HepG2 (cell line): ENCODE data around the gene PRSS8. TPM values are rescaled to one million over a fixed set of nuclear protein-coding genes. Genes with fewer than 3 reads are reported as not detected.

Experiments
- ATF5 ChIP-seq: sonication (generic); formaldehyde crosslinking; IDR thresholded peaks from 2 replicates; pipeline ENCODE4 v1.4.0; 2020; ENCODE audit warnings: mild to moderate bottlenecking, low read depth, missing genetic modification reagents
- CEBPB ChIP-seq: IDR thresholded peaks from 2 replicates; pipeline ENCODE4 v1.6.1; 2011; ENCODE audit warnings: low read depth, low read length, improper control_type of control experiment, borderline replicate concordance
- KDM5A ChIP-seq: fragments of 200-600 bp; sonication (generic); IDR thresholded peaks from 2 replicates; pipeline ENCODE4 v1.7.0; 2018; ENCODE audit warnings: antibody characterized with exemption, mild to moderate bottlenecking, low read length, borderline replicate concordance
- NFKB2 ChIP-seq: sonication (generic); formaldehyde crosslinking; IDR thresholded peaks from 2 replicates; pipeline ENCODE4 v1.4.0; 2020; ENCODE audit warnings: missing genetic modification reagents, borderline replicate concordance
- PAX8 ChIP-seq: sonication (generic); formaldehyde crosslinking; IDR thresholded peaks from 2 replicates; pipeline ENCODE4 v1.8.0; 2022; ENCODE audit warnings: mild to moderate bottlenecking, missing genetic modification reagents, borderline replicate concordance
- PCBP1 ChIP-seq: fragments of 200-400 bp; formaldehyde crosslinking; IDR thresholded peaks from 2 replicates; pipeline ENCODE4 v1.6.1; 2017; ENCODE audit warnings: mild to moderate bottlenecking, low read depth, low read length, borderline replicate concordance
- TERF1 ChIP-seq: sonication (generic); formaldehyde crosslinking; IDR thresholded peaks from 2 replicates; pipeline ENCODE4 v1.8.0; 2022; ENCODE audit warnings: mild to moderate bottlenecking, missing genetic modification reagents, moderate library complexity
- XRCC5 ChIP-seq: fragments of 200-400 bp; formaldehyde crosslinking; optimal IDR thresholded peaks from 2 replicates; pipeline ENCODE3; 2017; ENCODE audit warnings: mild to moderate bottlenecking, low read length
- ZBTB8A ChIP-seq: sonication (generic); formaldehyde crosslinking; IDR thresholded peaks from 2 replicates; pipeline ENCODE4 v1.4.0; 2020; ENCODE audit warnings: mild to moderate bottlenecking, low read depth, missing genetic modification reagents, borderline replicate concordance
- ZHX1 ChIP-seq: sonication (generic); formaldehyde crosslinking; IDR thresholded peaks from 2 replicates; pipeline ENCODE4 v1.8.1; 2022; ENCODE audit warnings: low read depth, mild to moderate bottlenecking, missing genetic modification reagents
- ZNF101 ChIP-seq: sonication (generic); formaldehyde crosslinking; IDR thresholded peaks from 2 replicates; pipeline ENCODE4 v1.4.0; 2020; ENCODE audit warnings: mild to moderate bottlenecking, low read depth, missing genetic modification reagents, borderline replicate concordance
- ZNF34 ChIP-seq: sonication (generic); formaldehyde crosslinking; IDR thresholded peaks from 2 replicates; pipeline ENCODE4 v1.4.0; 2020; ENCODE audit warnings: mild to moderate bottlenecking, missing genetic modification reagents, borderline replicate concordance
- ZNF383 ChIP-seq: sonication (generic); formaldehyde crosslinking; IDR thresholded peaks from 2 replicates; pipeline ENCODE4 v1.4.0; 2020; ENCODE audit warnings: missing genetic modification reagents, mild to moderate bottlenecking, borderline replicate concordance
- ZNF546 ChIP-seq: sonication (generic); formaldehyde crosslinking; conservative IDR thresholded peaks from 2 replicates; pipeline ENCODE4 v1.8.1; 2023; ENCODE audit warnings: mild to moderate bottlenecking, missing genetic modification reagents
- ZNF577 ChIP-seq: sonication (generic); formaldehyde crosslinking; IDR thresholded peaks from 2 replicates; pipeline ENCODE4 v1.4.0; 2020; ENCODE audit warnings: mild to moderate bottlenecking, low read depth, missing genetic modification reagents, borderline replicate concordance
- ZNF609 ChIP-seq: sonication (generic); formaldehyde crosslinking; IDR thresholded peaks from 2 replicates; pipeline ENCODE4 v1.4.0; 2020; ENCODE audit warnings: mild to moderate bottlenecking, missing genetic modification reagents, borderline replicate concordance
- ZNF83 ChIP-seq: sonication (generic); formaldehyde crosslinking; IDR thresholded peaks from 2 replicates; pipeline ENCODE4 v1.4.0; 2020; ENCODE audit warnings: missing genetic modification reagents, mild to moderate bottlenecking, borderline replicate concordance
- ZNF850 ChIP-seq: sonication (generic); formaldehyde crosslinking; conservative IDR thresholded peaks from 2 replicates; pipeline ENCODE4 v1.9.0; 2021; ENCODE audit warnings: mild to moderate bottlenecking, missing genetic modification reagents
- polyA plus RNA-seq, 8 experiments: library from polyadenylated mRNA; depleted of rRNA in 3 of 8; stranded (reverse) in 7 of 8; unstranded in 1 of 8; fragments of >200 nt; fragmentation: Illumina TruSeq in 4 of 8; extraction: Trizol in 4 of 8; gene quantifications; 2 replicates each; pipeline versions ENCODE4 v1.2.1 to v1.2.3, GENCODE V29; 2011 to 2016; ENCODE audit warnings: low read depth in 4 of 8, missing spikeins in 1 of 8, mixed read lengths in 1 of 8; ENCODE audit not compliant: insufficient read depth in 1 of 8
- total RNA-seq, 5 experiments: library from RNA; depleted of rRNA; stranded (reverse); fragments of >200 nt; fragmentation: Illumina TruSeq; extraction: Trizol; gene quantifications; 2 replicates each; pipeline ENCODE4 v1.2.3, GENCODE V29; 2016; ENCODE audit warnings: low read depth in 1 of 5

Gene PRSS8
- total and polyA plus RNA-seq, 2 of the 13 experiments (the other 11 are each of a cell fraction or from before 2014, with no cell fraction given): 2.6 to 7.2 TPM

- TF ChIP-seq ZBTB8A: 0 out of 2 replicates have a peak, but pooled peaks have one; percentile 36
- TF ChIP-seq TERF1 (CRISPR knock-in tag): no peak; the same call in 1 of the 2 replicates
- peak; percentile 55; the same call in 1 of the 2 replicates for TF ChIP-seq ZNF383 (CRISPR knock-in tag)
- TF ChIP-seq PCBP1: no peak
- no peak for TF ChIP-seq CEBPB
- peak; percentile 0 for TF ChIP-seq XRCC5
- 0 out of 2 replicates have a peak, but pooled peaks have one; percentile 44 for TF ChIP-seq ZNF34 (CRISPR knock-in tag)
- TF ChIP-seq NFKB2 (CRISPR knock-in tag): 0 out of 2 replicates have a peak, but pooled peaks have one; percentile 5
- TF ChIP-seq KDM5A: peak; percentile 30; the same call in 1 of the 2 replicates
- 0 out of 2 replicates have a peak, but pooled peaks have one; percentile 15 for TF ChIP-seq ZHX1
- TF ChIP-seq ZNF83 (CRISPR knock-in tag): 0 out of 2 replicates have a peak, but pooled peaks have one; percentile 38
- 0 out of 2 replicates have a peak, but pooled peaks have one; percentile 84 for TF ChIP-seq ATF5 (CRISPR knock-in tag)
- peak; percentile 55; the same call in 1 of the 2 replicates for TF ChIP-seq ZNF101
- peak; percentile 18; the same call in 1 of the 2 replicates for TF ChIP-seq ZNF609 (CRISPR knock-in tag)
- TF ChIP-seq ZNF850 (CRISPR knock-in tag): 0 out of 2 replicates have a peak, but pooled peaks have one; percentile 10
- TF ChIP-seq PAX8: 0 out of 2 replicates have a peak, but pooled peaks have one; percentile 59
- 0 out of 2 replicates have a peak, but pooled peaks have one; percentile 50 for TF ChIP-seq ZNF577 (CRISPR knock-in tag)
- TF ChIP-seq ZNF546 (CRISPR knock-in tag): 0 out of 2 replicates have a peak, but pooled peaks have one; percentile 38
Measured at GRCh38 chr16:31094088-31094423, 41.5 kb downstream of the PRSS8 start (continued).
